GM19035 (cell line): Measurements from ENCODE around the gene AP4B1.
"Not testable (repeated sequence)": the region's sequence is repeated elsewhere in the genome, so short reads cannot be mapped to it uniquely, and the experiment has no call there.

Source experiments
- ATAC-seq: cut with Tn5 transposase; IDR thresholded peaks from one replicate; pipeline ENCODE4 v1.9.1; 2021; ENCODE audit not compliant: unreplicated experiment

AP4B1 gene

DNA sequence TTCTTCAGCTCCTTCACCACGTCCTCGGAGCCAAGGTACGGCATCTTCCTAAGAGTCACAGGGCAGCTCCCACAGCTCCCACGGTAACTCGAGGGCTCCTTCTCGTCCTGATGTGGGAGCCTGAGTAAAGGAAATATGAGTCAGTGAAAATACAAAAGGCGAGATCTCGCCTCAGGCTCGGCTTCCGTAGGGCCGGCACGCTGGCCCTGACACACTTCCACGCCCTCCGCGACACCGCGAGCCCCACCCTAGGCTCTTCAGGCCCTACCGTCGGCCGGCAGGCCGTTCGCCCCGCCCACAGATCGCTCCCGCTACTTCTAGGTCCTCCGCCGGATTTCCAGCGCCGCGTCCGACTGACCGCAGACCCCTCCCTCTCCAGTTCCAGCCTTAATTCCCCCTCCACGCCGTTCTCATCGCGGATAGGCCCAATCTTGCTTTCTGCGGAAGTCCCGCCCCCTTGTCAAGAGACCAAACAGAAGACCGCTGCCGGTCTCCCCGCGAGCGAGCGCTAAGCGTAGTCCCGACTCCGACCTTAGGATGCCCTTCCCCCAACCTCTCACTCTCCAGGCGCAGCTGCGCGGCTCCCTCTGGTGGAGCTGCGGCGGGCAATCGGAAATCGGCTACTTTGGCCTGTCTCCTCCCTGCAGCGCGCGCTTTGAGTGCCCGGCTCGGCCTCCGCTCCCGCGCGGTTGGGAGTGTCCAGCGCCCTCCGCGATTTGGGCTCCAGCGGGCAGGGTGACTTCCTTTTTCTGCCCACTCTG, at the start of gene AP4B1, which contains the start of gene DCLRE1B:
TSS of gene AP4B1 (minus strand) at position 126 of the 761 bp plus-strand sequence. CDS start at position 44, 82 bp downstream.
TSS of gene DCLRE1B (plus strand) at position 653 of the 761 bp plus-strand sequence. CDS start 261 bp downstream, outside the sequence.
- ATAC-seq, result peak; percentile 90

- ATAC-seq, result no peak
These were observed 47.1 kb upstream of the AP4B1 start for GRCh38 chr1:113951719-113952118.

DNA sequence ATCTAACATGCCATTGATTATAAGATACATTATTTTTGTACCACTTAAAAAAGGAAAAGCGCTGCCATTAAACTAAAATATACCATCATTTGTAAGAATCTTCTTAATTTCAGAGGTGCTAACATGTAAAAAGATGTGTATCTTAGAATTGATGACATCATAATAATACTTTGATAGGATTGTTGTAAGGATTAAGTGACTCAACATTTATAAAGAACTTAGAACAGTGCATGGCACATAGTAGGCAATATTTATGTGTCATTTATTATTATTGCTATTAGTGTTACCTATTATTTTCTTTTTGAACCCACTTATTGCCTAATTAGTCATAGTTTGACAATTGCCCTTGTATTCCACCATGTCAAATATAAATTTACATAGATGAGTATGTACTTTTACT, 46.3 kb upstream of the AP4B1 start:
- ATAC-seq, result no peak

- ATAC-seq, result no peak
These were observed 44.4 kb upstream of the AP4B1 start for GRCh38 chr1:113949007-113949406.

- ATAC-seq, result not testable (repeated sequence)
These were observed 43.6 kb upstream of the AP4B1 start for GRCh38 chr1:113948151-113948550.

- ATAC-seq, result no peak
These were observed 42.9 kb upstream of the AP4B1 start for GRCh38 chr1:113947388-113948107.

- no peak for ATAC-seq
These were observed 42.2 kb upstream of the AP4B1 start for GRCh38 chr1:113946678-113947387.

DNA sequence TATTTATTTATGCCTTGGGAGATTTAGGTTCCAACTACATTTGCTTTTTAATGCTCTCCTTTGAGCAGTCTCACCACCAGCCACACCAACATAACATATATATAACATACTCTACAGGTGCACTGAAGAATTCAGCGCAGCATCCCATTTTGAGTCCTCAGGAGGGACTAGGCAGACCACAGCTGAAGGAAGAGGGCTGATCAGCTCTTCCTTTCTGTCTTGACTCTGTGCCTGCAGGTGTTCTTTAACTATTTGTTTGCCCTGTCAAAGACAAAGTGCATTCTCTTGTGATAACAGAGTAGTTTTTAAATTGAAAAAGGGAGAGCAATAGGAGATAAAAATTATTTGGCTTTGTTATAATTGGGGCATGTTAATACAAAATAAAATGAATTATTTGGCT, 41.5 kb upstream of the AP4B1 start:
- ATAC-seq, result no peak

GRCh38 chr1:113945329-113945728, 40.7 kb upstream of the AP4B1 start:
- ATAC-seq, result no peak

GRCh38 chr1:113943028-113943811, 38.6 kb upstream of the AP4B1 start:
- no peak for ATAC-seq

- no peak for ATAC-seq
These were observed 37.9 kb upstream of the AP4B1 start for GRCh38 chr1:113942527-113942926.

- ATAC-seq, result no peak
These were observed 36.6 kb upstream of the AP4B1 start for GRCh38 chr1:113941245-113941559.

- no peak for ATAC-seq
These were observed 36.0 kb upstream of the AP4B1 start for GRCh38 chr1:113940365-113941244.

DNA sequence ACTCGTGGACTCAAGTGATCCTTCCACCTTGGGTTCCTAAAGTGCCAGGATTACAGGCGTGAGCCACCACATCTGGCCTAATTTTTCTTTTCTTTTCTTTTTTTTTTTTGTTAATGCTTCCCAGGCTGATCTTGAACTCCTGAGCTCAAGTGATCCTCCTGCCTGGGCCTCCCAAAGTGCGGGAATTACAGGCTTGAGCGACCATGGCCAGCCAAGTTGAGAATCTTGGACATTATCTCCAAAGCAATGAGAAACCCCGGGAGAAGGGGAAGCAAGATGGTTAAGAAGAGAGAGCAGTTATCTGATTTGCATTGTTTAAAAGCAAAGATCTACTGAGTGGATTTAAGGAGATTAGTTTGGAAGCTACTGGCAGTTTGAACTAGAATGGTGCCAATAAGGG, 33.6 kb upstream of the AP4B1 start:
- no peak for ATAC-seq

GRCh38 chr1:113937146-113937545, 32.5 kb upstream of the AP4B1 start:
- no peak for ATAC-seq

GRCh38 chr1:113935970-113936369, 31.4 kb upstream of the AP4B1 start:
- ATAC-seq, result no peak

- no peak for ATAC-seq
These were observed 30.6 kb upstream of the AP4B1 start for GRCh38 chr1:113935176-113935575.

DNA sequence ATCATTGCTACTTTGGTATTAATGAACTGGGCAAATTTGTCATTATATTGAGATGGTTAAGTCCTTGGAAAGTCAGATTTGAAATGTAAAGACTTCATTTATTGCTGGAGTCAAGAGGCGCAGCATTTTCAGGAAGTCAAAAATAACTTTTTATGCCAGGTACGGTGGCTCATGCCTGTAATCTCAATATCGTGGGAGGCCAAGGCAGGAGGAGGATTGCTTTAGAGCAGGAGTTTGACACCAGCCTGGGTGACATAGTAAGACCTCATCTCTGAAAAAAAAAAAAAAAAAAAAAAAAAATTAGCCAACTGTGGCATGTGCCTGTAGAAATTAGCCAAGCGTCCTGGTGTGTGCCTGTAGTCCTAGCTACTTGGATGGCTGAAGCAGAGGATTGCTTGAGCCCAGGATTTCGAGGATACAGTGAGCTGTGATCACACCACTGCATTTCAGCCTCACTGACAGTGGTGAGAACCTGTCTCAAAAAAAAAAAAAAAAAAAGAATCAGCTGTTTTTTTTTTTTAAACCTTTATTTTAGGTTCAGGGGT, 30.0 kb upstream of the AP4B1 start:
- ATAC-seq, result no peak

DNA sequence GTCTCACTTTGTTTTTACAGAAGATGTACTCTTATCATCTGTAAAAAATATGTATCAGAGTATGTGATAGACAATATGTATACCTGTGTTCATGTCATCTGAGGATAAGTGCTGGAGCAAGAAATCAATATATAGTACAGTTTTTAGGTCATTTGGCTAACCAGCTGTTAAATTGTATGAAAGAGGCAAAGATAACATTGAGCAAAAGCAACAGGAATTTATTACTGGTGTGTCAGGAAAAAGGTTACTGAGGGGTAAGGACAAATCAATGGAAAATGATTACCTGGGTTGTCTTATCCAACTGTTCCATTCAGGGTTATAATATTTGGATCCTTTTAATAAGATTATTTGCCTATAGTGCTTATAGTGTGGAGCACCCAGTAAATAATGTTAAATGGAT, 29.4 kb upstream of the AP4B1 start:
- ATAC-seq, result no peak

- ATAC-seq, result no peak
These were observed 26.9 kb upstream of the AP4B1 start for GRCh38 chr1:113931451-113931851.
